GM18909 (cell line): ENCODE results near the gene FARP1.

Experiments
- ATAC-seq: cut with Tn5 transposase; IDR thresholded peaks from one replicate; pipeline ENCODE4 v1.9.1; 2021; ENCODE audit warnings: mild to moderate bottlenecking; ENCODE audit not compliant: unreplicated experiment, poor library complexity

Gene FARP1

DNA sequence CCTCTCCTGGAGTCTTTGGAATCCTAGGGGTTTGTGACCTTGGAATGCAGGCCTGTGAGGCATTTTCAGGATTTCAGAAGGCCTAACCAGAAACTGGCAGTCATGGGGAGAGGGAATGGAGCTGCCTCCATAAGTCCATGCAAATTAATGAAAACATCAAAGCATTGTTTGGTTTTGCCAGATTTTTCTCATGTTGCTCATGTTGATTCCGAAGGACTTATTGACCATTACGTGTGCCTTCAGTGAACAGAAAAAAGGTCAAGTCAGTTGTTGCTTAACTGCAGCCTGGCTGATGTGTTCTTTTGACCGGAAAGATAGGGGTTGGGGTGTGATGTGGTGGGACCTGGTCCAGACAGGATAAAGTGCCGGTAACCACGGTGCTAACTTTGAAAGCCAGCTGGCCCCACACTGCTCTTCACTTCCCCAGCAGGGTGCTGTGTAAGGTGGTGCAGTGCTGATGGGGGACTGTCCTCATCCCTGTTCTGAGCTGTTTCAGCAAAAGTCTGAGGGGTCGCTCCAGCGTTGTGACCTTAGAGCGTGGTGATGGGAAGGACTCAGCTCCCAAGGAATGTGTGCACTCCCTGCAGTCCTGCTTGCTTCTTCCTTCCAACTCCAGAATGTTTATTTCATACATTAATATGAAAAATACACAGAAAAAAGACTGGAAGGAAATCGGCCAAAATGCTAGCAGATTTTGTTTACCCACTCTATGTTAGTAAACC, 30.7 kb downstream of the FARP1 start:
- no peak for ATAC-seq

DNA sequence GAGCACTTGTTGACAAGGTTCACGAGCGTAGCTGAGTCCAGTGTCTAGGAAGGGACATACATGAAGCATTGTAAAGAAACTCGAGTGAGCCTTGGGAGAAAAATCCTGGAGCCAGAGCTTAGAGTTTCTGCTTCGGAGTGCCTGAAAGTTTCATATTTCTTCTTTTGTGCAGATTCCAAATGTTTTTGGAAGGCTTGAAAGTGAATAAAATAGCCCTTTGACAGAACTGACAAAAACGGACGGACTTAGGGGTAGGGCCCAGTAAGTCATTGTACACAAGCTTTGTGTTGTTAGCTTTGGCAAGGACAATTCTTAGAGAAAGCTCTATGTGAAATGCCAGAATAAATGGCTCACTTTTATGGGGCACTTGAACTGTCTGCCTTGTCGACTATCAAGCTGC, 31.4 kb downstream of the FARP1 start:
- ATAC-seq, result no peak

DNA sequence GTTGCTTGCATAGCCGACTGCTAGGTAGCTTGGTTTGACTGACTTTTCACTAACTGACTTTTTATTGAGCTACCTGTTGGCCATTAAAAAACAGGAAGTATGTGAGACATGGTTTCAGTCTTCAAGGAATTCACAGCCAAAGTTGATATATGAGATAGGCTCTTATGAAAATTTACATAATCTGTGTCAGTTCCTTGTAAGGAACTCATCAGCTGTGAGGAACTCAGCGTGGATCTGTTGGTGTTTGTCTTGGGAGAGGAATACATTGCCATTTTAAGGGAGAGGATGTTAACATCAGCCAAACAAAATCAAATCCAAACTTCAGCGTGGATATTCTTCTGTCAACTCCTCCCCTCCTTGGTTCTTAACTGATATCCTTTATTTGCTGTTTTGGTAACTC, 32.1 kb downstream of the FARP1 start:
- ATAC-seq, result no peak

DNA sequence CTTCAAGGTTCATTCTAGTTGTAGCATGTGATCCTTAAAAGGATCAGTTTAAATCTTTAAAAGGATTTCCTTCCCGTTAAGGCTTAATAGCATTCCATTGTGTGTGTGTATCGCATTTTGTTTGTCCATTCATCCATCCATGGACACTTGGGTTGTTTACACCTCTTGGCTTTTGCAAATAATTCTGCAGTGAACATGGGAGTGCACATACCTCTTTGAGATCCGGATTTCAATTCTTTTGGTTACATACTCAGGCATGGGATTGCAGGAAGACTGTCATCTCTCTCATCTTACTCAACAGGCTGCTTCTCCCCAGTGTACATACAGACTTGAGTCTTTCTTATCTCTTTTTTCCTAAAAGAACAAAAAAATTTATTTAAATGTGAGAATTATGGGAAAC, 32.9 kb downstream of the FARP1 start:
- ATAC-seq, result no peak

DNA sequence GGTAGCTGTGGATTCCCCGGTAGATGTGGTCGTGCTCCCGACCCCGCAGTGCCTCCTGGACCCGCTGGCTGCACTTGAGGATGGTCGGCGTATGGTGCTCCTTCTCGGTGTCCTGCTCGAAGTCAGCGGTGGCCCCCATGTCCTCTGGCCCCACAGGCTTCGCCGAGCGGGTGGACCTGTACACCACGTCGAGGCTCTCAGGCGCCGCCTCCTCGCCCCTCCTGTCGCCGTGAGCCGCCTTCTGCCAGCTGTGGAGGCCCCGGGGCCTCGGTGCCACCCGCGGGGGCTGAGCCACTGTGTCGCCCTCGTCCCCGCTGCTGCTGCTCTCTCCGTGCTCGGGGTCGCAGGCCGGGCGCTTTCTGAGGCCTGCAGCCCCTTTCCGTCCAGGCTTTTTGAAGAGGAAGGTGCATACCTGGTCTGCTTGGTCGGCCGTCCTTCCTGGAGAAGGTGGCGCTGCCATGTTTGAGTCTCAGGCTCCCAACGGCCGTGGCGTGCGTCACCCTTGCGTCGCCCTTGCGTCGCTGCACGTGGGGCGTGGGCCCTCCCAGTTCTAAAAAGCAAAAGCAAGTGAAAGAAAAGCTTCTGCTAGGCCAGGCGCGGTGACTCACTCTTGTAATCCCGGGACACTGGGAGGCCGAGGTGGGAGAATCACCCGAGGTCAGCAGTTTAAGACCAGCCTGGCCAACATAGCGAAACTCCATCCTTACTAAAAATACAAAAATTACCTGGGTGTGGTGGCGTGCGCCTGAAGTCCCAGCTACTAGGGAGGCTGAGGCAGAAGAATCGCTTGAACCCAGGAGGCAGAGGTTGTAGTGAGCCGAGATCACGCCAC, 34.1 kb downstream of the FARP1 start, which contains the start of gene RNF113B:
TSS of gene RNF113B (minus strand) at position 493 of the 832 bp plus-strand sequence. CDS start at position 460, 33 bp downstream.
- no peak for ATAC-seq

DNA sequence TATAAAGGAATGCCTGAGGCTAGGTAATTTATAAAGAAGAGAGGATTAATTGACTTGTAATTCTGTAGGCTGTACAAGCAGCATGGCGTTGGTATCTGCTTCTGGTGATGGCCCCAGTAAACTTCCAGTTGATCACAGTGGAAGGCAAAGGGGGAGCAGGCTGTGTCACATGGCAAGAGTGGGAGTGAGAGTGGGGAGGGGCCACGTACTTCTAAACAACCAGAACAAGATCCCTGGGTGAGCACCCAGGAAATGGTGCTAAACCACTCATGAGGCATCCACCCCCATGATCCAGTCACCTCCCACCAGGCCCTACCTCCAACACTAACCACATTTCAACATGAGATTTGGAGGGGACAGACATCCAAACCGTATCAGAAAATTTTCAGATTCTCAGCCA, 37.2 kb downstream of the FARP1 start:
- no peak for ATAC-seq

DNA sequence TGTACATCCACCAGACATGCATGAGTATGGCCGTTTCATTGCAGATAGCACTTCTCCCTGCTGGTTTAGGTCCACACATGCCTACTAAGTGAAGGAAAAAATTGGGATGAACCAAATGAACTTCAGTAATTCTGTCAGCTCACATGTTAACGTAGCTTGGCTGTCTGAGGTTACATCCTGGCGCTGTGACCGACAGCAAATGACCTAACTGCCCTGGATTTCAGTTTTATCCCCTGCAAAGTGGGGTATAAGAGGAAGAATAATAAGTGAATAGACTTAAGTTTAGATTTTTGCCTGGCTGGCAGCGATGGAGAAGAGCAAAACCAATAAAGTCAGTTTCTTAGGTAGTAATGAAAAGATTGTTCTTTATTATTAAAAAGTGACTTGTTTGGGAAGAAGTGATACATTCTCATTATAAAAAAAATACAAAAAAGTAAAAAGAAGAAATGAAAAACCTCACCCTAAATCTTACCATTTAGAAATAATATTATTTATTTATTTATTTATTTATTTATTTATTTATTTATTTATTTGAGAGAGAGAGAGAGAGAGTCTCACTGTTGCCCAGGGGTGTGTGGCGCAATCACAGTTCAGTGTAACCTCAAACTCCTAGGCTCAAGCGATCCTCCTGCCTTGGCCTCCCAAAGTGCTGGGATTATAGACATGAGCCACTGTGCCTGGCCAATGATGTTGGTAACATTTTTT, 38.4 kb downstream of the FARP1 start:
- no peak for ATAC-seq

DNA sequence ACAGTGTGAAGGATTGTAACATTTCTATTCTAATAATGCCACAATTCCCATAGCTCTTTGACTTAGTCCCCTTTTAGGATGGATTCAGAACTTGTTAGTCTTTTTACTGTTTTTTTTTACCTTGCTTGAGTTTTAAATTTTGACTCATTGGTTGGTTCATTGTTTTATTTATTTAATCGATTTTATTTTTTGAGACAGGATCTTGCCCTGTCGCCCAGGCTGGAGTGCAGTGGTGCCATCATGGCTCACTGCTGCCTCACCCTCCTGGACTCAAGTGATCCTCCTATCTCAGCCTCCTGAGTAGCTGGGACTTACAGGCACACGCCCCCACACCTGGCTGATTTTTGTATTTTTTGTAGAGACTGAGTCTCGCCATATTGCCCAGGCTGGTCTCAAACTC, 39.3 kb downstream of the FARP1 start:
- no peak for ATAC-seq

DNA sequence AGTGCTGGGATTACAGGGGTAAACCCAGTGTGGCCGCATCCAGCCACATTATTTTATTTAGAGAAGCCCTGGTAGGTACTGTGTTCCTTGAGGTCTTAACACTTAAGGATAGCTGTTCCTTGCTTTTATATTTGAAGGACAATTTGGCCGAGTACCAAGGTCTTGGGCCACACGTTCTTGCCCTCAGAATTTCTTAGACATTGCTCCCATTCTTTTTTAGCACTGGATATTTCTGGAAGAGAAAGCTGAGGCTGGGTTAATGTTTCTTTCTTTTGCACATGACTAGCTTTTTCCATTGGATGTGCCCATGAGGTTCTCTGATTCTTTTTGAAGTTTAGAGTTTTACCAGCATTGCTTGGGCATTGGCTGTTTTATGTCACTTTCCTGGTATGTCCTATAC, 39.7 kb downstream of the FARP1 start:
- ATAC-seq, result no peak

DNA sequence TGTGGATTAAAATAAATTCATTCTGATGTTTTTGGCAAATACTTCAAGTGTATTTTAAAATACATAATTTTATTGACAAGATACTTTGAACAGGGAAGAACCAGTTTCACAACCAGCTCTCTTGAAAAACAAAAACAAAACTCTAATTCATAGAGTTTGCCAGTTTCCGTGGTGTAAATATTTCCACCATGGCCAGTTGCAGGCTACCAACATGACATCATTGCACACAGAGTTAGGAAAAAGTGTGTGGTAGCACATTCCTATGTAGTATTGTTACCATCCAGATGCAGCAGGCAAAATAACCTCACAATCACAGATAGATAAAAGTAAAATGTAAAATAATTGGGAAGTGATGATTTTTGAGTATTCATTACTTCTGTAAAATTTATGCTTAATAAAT, 41.9 kb downstream of the FARP1 start:
- no peak for ATAC-seq

DNA sequence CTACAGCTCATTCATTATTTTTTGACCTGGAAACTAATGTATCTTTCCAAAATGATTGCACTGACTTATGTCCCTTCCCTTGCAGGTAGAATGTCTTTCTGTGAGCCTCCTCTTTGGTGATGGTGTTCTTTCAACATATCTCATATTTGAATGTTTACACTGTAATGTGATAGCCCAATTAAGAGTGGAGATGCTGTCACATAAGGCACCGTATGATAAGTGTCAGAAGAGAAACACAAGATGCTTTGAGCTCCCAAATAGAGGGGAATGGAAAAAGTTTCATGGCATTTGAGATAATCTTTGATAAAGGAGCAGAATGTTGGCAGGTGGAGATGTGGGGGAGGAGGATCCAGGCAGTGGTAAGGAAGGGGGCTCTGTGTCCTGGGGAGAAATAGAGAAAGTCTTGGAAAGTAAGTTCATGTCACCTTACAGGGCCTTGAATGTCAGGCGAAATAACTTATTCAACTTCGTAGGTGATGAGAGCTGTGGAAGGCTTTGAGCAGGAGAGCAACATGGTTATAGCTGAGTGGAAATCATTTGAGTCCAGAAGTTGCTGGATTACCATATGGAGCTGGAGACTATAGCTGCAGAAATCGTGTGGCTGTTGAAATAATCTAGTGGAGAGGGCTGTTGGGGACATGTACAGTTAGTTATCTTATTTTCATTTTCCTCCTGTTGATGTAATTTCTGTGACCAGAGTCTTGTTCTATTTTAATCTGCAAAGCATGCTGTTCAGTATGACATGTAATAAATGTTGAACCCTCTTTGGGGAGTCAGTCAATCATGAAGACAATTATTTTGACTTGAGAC, 44.5 kb downstream of the FARP1 start:
- no peak for ATAC-seq

DNA sequence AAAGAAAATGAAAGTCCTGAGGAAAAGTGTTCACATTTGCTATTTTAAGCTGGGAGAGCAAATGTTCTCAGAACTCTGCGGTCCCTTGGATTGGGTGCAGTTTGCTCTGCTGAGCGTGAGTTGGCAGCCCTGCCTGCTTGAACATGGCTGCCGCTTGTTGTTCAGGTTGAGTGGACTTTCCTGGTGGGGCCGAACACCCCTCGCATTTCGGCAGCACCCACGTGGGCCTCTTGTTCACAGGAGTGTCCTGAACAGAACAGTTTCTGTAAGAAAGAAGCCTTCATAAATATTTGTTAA, 45.0 kb downstream of the FARP1 start:
- no peak for ATAC-seq

DNA sequence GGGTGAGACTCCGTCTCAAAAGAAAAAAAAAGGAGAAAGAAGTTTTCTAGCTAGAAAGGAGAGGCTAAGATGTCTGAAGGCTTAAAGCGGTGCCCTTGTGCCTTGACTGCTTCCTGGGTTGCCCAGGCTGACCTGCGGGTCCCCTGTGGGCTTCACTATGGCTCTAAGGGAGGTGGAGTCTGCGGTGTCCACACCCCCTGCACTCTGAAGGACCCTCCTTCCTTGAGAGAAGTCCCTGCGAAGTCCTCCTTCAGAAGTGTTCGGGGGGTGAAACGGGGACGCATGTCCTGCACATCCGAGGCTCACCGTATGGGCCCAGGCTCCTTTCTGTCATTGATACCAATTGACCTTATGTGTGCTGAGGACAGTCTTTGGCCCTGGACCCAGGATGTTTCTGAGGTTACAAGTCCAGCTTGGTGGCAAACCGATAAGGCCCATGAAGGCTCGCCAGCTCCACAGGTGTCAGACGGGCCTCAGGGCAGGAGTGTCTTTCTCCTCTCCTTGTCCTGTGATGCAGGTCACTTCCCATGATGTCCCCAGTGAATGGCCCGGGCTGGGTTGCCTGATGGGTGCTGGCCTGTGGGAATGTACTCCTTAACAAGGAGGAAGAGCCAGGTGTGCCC, 45.8 kb downstream of the FARP1 start:
- no peak for ATAC-seq

DNA sequence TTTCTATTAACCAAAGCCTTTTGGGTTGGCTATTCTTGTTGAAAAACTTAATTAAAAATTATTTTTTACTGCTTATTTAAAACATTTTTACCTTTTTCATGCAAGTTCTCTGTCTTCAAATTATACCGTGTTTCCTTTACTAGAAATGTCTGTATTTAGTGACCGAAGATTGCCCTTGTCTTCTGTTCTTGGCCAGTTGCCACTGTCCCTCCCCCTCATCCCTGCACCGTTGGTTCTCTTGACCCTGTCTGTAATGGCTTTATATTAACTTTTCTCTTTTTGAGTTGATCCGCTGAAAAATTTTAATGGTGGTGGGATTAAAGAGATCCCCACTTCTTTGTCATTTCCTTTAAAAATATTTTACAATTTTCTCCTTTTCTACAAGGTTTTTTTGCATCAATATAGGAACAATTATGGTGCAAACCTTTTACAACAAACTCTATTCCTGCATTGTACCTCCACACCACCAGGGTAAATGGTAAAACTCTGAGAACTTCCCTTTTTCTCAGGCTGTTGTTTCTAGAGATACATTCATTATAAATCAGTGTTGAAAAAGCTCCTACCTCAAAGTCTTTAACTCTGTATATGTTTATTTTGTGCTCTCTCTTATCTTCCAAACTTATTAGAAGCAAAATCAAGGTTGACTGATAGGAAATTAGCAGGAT, 47.1 kb downstream of the FARP1 start:
- ATAC-seq, result no peak

DNA sequence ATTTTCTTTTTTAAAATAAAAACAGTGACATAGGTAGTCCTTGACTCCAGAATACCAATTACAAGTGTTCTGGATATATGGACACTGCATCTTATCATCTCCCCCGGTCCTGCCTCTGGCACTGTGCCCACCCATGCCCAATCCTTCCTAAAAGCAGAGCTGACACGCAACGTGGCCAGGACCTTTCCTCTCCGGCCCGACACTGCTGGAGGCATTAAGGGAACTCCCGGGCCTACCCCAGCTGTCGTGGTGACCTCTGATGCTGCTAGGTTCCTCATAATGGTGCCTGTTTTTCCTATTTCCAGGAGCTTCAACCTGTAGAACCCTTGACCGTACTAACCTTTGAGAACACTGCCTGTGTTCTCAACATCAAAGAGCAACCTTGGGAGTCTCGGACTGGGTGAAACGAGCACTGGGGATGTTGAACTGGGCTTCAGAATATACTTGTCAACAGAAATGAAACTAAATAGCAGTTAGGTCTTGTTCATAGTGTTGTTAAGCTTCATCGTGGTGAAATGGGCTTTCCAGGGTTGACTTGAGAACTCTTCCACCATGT, 48.1 kb downstream of the FARP1 start:
- no peak for ATAC-seq

DNA sequence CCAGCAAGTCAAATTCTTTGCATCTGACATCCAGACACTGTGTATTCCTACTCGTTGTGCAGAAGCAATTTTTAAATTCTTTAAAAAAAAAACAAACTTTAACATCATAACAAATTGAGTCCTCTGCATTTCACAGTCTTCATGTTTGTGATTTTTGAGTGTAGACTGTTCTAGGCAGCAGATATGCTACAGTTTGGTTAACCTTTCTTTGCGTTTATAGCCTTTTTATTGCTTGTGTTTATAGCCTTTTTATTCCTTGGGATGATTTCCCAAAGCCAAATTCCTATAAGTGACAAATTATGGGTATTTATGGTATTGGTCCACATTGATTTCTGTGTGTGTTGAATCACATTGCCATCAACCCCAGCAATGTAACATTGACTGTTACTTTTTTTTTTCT, 49.1 kb downstream of the FARP1 start:
- ATAC-seq, result no peak

DNA sequence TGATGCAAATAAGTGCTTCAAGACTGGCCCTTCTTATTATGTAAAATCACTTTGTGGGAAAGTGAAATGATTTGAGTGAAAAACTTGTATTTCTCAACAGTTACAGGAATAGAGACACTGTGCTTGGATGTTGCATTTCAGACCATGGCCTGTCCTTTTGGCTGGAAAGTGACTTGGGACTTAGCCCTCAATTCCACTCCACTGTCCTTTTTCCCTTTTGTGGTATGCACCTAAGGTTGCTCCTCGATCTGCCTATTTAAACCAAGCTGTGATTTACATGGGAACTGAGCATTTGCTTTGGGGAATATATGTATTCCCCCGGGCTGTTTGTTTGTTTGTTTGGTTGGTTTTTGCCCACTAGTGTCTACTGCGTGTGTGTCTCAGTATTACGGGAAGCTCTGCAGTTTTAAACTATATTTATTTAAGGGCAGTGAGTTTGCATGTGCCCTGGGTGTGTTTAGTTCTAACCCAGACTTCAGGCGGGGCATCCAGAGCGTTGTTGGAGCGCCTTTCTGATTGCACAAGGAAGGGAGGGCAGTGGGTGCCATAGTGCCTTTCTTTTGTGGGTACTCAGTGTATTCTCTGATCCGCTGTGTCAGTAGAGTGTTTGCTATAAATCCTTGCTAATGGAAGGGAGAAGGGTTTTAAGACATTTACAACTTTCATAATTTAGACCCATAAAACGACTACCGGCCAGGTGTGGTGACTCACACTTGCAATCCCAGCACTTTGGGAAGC, 52.3 kb downstream of the FARP1 start:
- ATAC-seq, result no peak

DNA sequence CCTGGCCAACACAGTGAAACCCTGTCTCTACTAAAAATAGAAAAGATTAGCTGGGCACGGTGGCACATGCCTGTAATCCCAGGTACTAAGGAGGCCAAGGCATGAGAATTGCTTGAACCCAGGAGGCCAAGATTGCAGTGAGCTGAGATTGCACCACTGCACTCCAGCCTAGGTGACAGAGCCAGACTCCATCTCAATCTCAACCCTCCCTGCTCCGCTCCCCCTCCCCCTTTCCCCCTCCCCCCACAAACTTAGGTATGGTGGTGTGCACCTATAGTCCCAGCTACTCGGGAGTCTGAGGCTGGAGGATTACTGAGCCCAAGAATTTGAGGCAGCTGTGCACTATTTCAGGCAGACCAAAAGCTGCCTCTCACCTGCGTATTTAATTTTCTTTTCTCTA, 55.8 kb downstream of the FARP1 start:
- ATAC-seq, result no peak

DNA sequence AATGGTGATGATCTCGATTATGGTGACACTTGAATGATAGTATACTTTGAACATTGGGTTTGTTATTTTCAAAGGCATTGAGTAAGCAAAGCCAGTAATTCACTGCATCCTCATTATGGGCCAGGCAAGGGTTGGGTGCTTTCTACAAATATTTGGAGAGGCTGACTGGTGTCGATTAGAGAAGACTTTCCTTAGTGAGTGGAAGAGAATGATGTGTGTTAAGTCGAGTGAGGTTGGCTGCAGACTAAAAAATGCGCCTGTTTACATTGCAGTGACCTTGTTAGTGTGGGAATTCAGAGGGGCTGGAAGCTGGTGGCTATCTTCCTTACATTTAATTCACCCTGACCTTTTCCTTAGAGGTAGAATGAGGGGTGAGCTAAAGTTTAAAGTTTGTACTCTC, 56.6 kb downstream of the FARP1 start:
- no peak for ATAC-seq
